Heart left ventricle (tissue), 16 donors: ENCODE data around the gene KIRREL1. TPM values are rescaled to one million over a fixed set of nuclear protein-coding genes. Genes with fewer than 3 reads are reported as not detected.

Source experiments
- ATAC-seq, 4 donors: fragments of 200-7000 bp; cut with Tn5 transposase; one replicate each; pipeline ENCODE4 v1.9.1; 2020 to 2022; ENCODE audit warnings: moderate library complexity in 4 of 4, mild to moderate bottlenecking in 3 of 4, moderate number of reproducible peaks in 1 of 4
- DNase-seq, 5 donors: peaks; one replicate each; pipeline ENCODE4 v3.0.0-alpha.2; 2020
- H3K27ac ChIP-seq, 12 donors: fragments of 200-600 bp; sonication (generic) in 4 of 12; one replicate each; pipeline versions ENCODE4 v1.5.0 to v1.8.0; 2016 to 2022; ENCODE audit warnings: mild to moderate bottlenecking in 2 of 12
- H3K27me3 ChIP-seq, 9 donors: fragments of 200-600 bp; sonication (generic) in 2 of 9; one replicate each; pipeline versions ENCODE4 v1.5.1 to v1.8.0; 2016 to 2022; ENCODE audit warnings: mild to moderate bottlenecking in 3 of 9
- H3K36me3 ChIP-seq, 9 donors: fragments of 200-600 bp; sonication (generic) in 2 of 9; one replicate each; pipeline versions ENCODE4 v1.5.0 to v1.8.0; 2018 to 2022; ENCODE audit warnings: mild to moderate bottlenecking in 2 of 9
- H3K4me1 ChIP-seq, 12 donors: fragments of 200-600 bp; sonication (generic) in 4 of 12; one replicate each; pipeline versions ENCODE4 v1.5.0 to v1.8.0; 2016 to 2022; ENCODE audit warnings: mild to moderate bottlenecking in 3 of 12
- H3K4me3 ChIP-seq, 12 donors: fragments of 200-600 bp; sonication (generic) in 4 of 12; one replicate each; pipeline versions ENCODE4 v1.5.0 to v1.8.0; 2017 to 2022; ENCODE audit warnings: mild to moderate bottlenecking in 9 of 12, moderate library complexity in 4 of 12
- H3K9me3 ChIP-seq, 12 donors: fragments of 200-600 bp; sonication (generic) in 4 of 12; one replicate each; pipeline versions ENCODE4 v1.5.0 to v1.8.0; 2016 to 2022; ENCODE audit warnings: mild to moderate bottlenecking in 1 of 12
- CTCF ChIP-seq, 12 donors: fragments of 200-600 bp; sonication (generic) in 4 of 12; IDR thresholded peaks; one replicate each; pipeline versions ENCODE4 v1.5.0 to v1.8.0; 2018 to 2022; ENCODE audit warnings: antibody characterized with exemption in 12 of 12, mild to moderate bottlenecking in 5 of 12
- POLR2A ChIP-seq, 2 donors: fragments of 450-650 bp; IDR thresholded peaks; one replicate each; pipeline ENCODE4 v1.6.1; 2017; ENCODE audit warnings: antibody characterized with exemption in 2 of 2, mild to moderate bottlenecking in 2 of 2, moderate library complexity in 2 of 2
- WGBS, 4 donors: extraction: QIAGEN DNeasy Blood & Tissue Kit in 2 of 4; methylation state at CpG; one replicate each; pipeline versions ENCODE4 v1.1.5 to v1.1.7; 2013 to 2018; 5-methylcytosine and 5-hydroxymethylcytosine counted together
- intact Hi-C, 10 donors: fragments of 100-400 bp; cut with DNase I; formaldehyde crosslinking; loops; one replicate each; pipeline versions ENCODE4 v1.11.1 to v1.14.2; 2022
- polyA plus RNA-seq, 2 donors: library from polyadenylated mRNA; stranded (reverse); fragments of 200-250 nt; gene quantifications; one replicate each; pipeline ENCODE4 v1.2.3, GENCODE V29; 2013
- total RNA-seq, 9 donors: library from RNA; depleted of rRNA in 2 of 9; stranded (reverse); fragments of >200 nt in 2 of 9; fragmentation: NEBNext Ultra II Directional in 3 of 9; extraction: Animal tissue kit (Norgen Biotek cat#: 25700) in 3 of 9; gene quantifications; one replicate each; pipeline versions ENCODE4 v1.1.0 to v1.2.4, GENCODE V29; 2016 to 2023
- donor health status: ischemic (EF 13 %, LVEDD 7.1; RV severe dilation, severe dysfunction).
- donor health status: healthy with polysubstance abuse.
- donor health status: DM: no; HTN: yes; CAD: no.
- donor health status: DM: no; HTN: no; CAD: no.
- donor health status: ischemic (EF 25% LVEDD 6.9; RV normal size, moderate dysfunction).
- donor health status: ischemic (EF 25% LVEDD 5.7; RV mildly dilated, moderate dysfunction).
- donor health status: healthy.
- donor health status: DM: yes; HTN: yes; CAD: no.
- donor health status: ischemic (EF 35%, LVEDD 5.7; RV mildly dilated, moderate dysfunction).
- donor health status: nonischemic (EF 11% LVEDD 7.7; RV severe dilation, severe dysfunction).
- donor health status: DM: yes; HTN: yes; CAD: no.
- donor health status: PGD.
- donor health status: ischemic (EF 29% LVEDD 5.4; RV normal size, mild dysfunction).
- donor health status: nonischemic (EF 23%, LVEDD 6.1; RV moderate dilation, normal function).

KIRREL1 gene
- total and polyA plus RNA-seq, 11 donors: 3.2 to 22.7 (median 8.2) TPM

- intact Hi-C loops: loop anchor here in 8 of 10 donors (5.0 to 10.0 kb wide), 6 partner anchors 38 to 92 kb away; partner anchors contain the start of gene KIRREL1 (in 4 of the 8)
- H3K4me1 ChIP-seq: no peaks in the 10 kb centered on the region
- TF ChIP-seq CTCF (IDR thresholded peaks at IDR 0.05) (no peak), POLR2A (IDR thresholded peaks at IDR 0.05) (no peak)
- H3K27ac ChIP-seq: no peak overlapping the region
- peaks cover 0 to 93% (median 41%) of the 10 kb centered on the region in 9 donors for H3K36me3 ChIP-seq
- DNase-seq (no peak), ATAC-seq (no peak)
- no peaks in the 10 kb centered on the region for H3K27me3 ChIP-seq
- H3K9me3 ChIP-seq: no peaks in the 10 kb centered on the region
- H3K4me3 ChIP-seq: no peak overlapping the region
- WGBS, 4 donors: 95 to 97% (median 96%) methylated on average over 4 of the region's 4 CpGs
These were observed 91.3 kb downstream of the KIRREL1 start for GRCh38 chr1:158084747-158085146.

GRCh38 chr1:158087320-158087927, 94.0 kb downstream of the KIRREL1 start:
- Histone ChIP-seq H3K4me1 (no peaks in the 10 kb centered on the region), H3K4me3 (no peak overlapping the region), H3K27me3 (no peaks in the 10 kb centered on the region), H3K9me3 (no peaks in the 10 kb centered on the region), H3K36me3 (peaks cover 0 to 94% (median 54%) of the 10 kb centered on the region in 9 donors), H3K27ac (no peak overlapping the region)
- peak in 4 of 5 donors; percentile 50 to 57 (median 52) for DNase-seq
- WGBS, 4 donors: 63 to 68% (median 65%) methylated on average over 9 of the region's 9 CpGs
- peak; percentile 41 to 70 (median 62) for ATAC-seq
- intact Hi-C loops: loop anchor here (1.0 to 10.0 kb wide), 8 partner anchors 35 to 95 kb away; partner anchors contain the start of gene KIRREL1 (in 7 of the 10)
- TF ChIP-seq CTCF (IDR thresholded peaks at IDR 0.05) (peak; percentile 78 to 90 (median 84)), POLR2A (IDR thresholded peaks at IDR 0.05) (no peak)

- no peak for DNase-seq
- no peak for ATAC-seq
- H3K4me3 ChIP-seq: no peak overlapping the region
- TF ChIP-seq POLR2A (IDR thresholded peaks at IDR 0.05) (no peak), CTCF (IDR thresholded peaks at IDR 0.05) (no peak)
- WGBS, 4 donors: 87 to 98% (median 94%) methylated on average over 5 to 16 of the region's 16 CpGs
- H3K4me1 ChIP-seq: no peaks in the 10 kb centered on the region
- H3K9me3 ChIP-seq: no peaks in the 10 kb centered on the region
- H3K27me3 ChIP-seq: no peaks in the 10 kb centered on the region
- intact Hi-C loops: loop anchor here in 7 of 10 donors (5.0 to 10.0 kb wide), 6 partner anchors 33 to 97 kb away; partner anchors contain the start of gene KIRREL1 (in 4 of the 7)
- H3K36me3 ChIP-seq: peaks cover 0 to 96% (median 57%) of the 10 kb centered on the region in 9 donors
- no peak overlapping the region for H3K27ac ChIP-seq
These were observed 96.0 kb downstream of the KIRREL1 start for GRCh38 chr1:158089476-158089875.

- intact Hi-C loops: loop anchor here in 7 of 10 donors (5.0 to 10.0 kb wide), 7 partner anchors 32 to 118 kb away; partner anchors contain the start of gene KIRREL1 (in 4 of the 7)
- ATAC-seq: no peak
- no peaks in the 10 kb centered on the region for H3K27me3 ChIP-seq
- DNase-seq: no peak
- H3K4me3 ChIP-seq: no peak overlapping the region
- H3K9me3 ChIP-seq: no peaks in the 10 kb centered on the region
- TF ChIP-seq CTCF (IDR thresholded peaks at IDR 0.05) (no peak), POLR2A (IDR thresholded peaks at IDR 0.05) (no peak)
- no peak overlapping the region for H3K27ac ChIP-seq
- peaks cover 0 to 96% (median 55%) of the 10 kb centered on the region in 9 donors for H3K36me3 ChIP-seq
- no peaks in the 10 kb centered on the region for H3K4me1 ChIP-seq
- WGBS, 4 donors: 77 to 88% (median 85%) methylated on average over 9 of the region's 9 CpGs
These were observed 96.6 kb downstream of the KIRREL1 start for GRCh38 chr1:158089925-158090637.
